WTC11 (cell line): ENCODE data around the gene IQGAP2. TPM values are rescaled to one million over a fixed set of nuclear protein-coding genes. Genes with fewer than 3 reads are reported as not detected.

ENCODE experiments used
- ATAC-seq: fragments of 200-7000 bp; cut with Tn5 transposase; 2 replicates; pipeline ENCODE4 v1.10.0; 2021; ENCODE audit warnings: mild to moderate bottlenecking, moderate library complexity
- CTCF ChIA-PET: fragments of 300-600 bp; sonication (Branson Sonifier 250); formaldehyde crosslinking; loops from one replicate; lab custom pipeline; 2021; ENCODE audit warnings: antibody characterized with exemption; lab: Charles Lee
- POLR2A ChIA-PET: fragments of 350-600 bp; sonication (Branson Sonifier 250); formaldehyde crosslinking; loops from one replicate; lab custom pipeline; 2021; ENCODE audit warnings: antibody characterized with exemption; lab: Charles Lee
- DNase-seq: peaks from one replicate; pipeline ENCODE4 v3.0.0; 2021; ENCODE audit warnings: low spot score
- H3K27ac Mint-ChIP-seq: 2 replicates; pipeline ENCODE4 v1.8.0; 2021; ENCODE audit warnings: mixed read lengths
- H3K27me3 Mint-ChIP-seq: 2 replicates; pipeline ENCODE4 v1.8.0; 2021; ENCODE audit warnings: low read depth, mild to moderate bottlenecking, moderate library complexity, mixed read lengths
- H3K36me3 Mint-ChIP-seq: 2 replicates; pipeline ENCODE4 v1.8.0; 2021; ENCODE audit warnings: mixed read lengths
- H3K4me1 Mint-ChIP-seq: 2 replicates; pipeline ENCODE4 v1.8.0; 2022; ENCODE audit warnings: mixed read lengths
- H3K4me3 Mint-ChIP-seq: 2 replicates; pipeline ENCODE4 v1.8.0; 2021; ENCODE audit warnings: mild to moderate bottlenecking, moderate library complexity, mixed read lengths
- H3K9me3 Mint-ChIP-seq: 2 replicates; pipeline ENCODE4 v1.8.0; 2021; ENCODE audit warnings: mixed read lengths
- ARID4B ChIP-seq: sonication (generic); formaldehyde crosslinking; IDR thresholded peaks from 2 replicates; pipeline ENCODE4 v1.8.0; 2023; ENCODE audit warnings: missing genetic modification reagents, mild to moderate bottlenecking, borderline replicate concordance
- ATF3 ChIP-seq: sonication (generic); formaldehyde crosslinking; conservative IDR thresholded peaks from 2 replicates; pipeline ENCODE4 v1.8.1; 2022; ENCODE audit warnings: mild to moderate bottlenecking, missing genetic modification reagents
- CBFB ChIP-seq: sonication (generic); formaldehyde crosslinking; IDR thresholded peaks from 2 replicates; pipeline ENCODE4 v1.8.1; 2022; ENCODE audit warnings: mild to moderate bottlenecking, low read depth, missing genetic modification reagents
- CREM ChIP-seq: sonication (generic); formaldehyde crosslinking; IDR thresholded peaks from 2 replicates; pipeline ENCODE4 v1.8.1; 2022; ENCODE audit warnings: mild to moderate bottlenecking, missing genetic modification reagents, moderate library complexity
- E2F4 ChIP-seq: sonication (generic); formaldehyde crosslinking; IDR thresholded peaks from 2 replicates; pipeline ENCODE4 v1.8.1; 2022; ENCODE audit warnings: low read depth, mild to moderate bottlenecking, moderate library complexity, missing genetic modification reagents, borderline replicate concordance
- E2F5 ChIP-seq: sonication (generic); formaldehyde crosslinking; IDR thresholded peaks from 2 replicates; pipeline ENCODE4 v1.8.1; 2022; ENCODE audit warnings: mild to moderate bottlenecking, moderate library complexity, missing genetic modification reagents
- ERG ChIP-seq: fragments of 250-450 bp; sonication (Bioruptor Pico); IDR thresholded peaks from 2 replicates; pipeline ENCODE4 v1.8.0; 2021; ENCODE audit warnings: mild to moderate bottlenecking
- ETV6 ChIP-seq: sonication (generic); formaldehyde crosslinking; IDR thresholded peaks from 2 replicates; pipeline ENCODE4 v1.8.1; 2022; ENCODE audit warnings: mild to moderate bottlenecking, missing genetic modification reagents
- IRF1 ChIP-seq: sonication (generic); formaldehyde crosslinking; IDR thresholded peaks from 2 replicates; pipeline ENCODE4 v1.8.0; 2023; ENCODE audit warnings: missing genetic modification reagents
- JAZF1 ChIP-seq: fragments of 250-450 bp; sonication (Bioruptor Pico); IDR thresholded peaks from 2 replicates; pipeline ENCODE4 v1.9.0; 2021; ENCODE audit warnings: moderate library complexity, mild to moderate bottlenecking, inconsistent platforms
- KAT7 ChIP-seq: sonication (generic); formaldehyde crosslinking; IDR thresholded peaks from 2 replicates; pipeline ENCODE4 v1.8.1; 2023; ENCODE audit warnings: missing genetic modification reagents, mild to moderate bottlenecking, borderline replicate concordance
- MAX ChIP-seq: sonication (generic); formaldehyde crosslinking; IDR thresholded peaks from 2 replicates; pipeline ENCODE4 v1.8.0; 2022; ENCODE audit warnings: mild to moderate bottlenecking, missing genetic modification reagents
- MLX ChIP-seq: sonication (generic); formaldehyde crosslinking; IDR thresholded peaks from 2 replicates; pipeline ENCODE4 v1.8.1; 2023; ENCODE audit warnings: mild to moderate bottlenecking, missing genetic modification reagents, moderate library complexity
- MXD4 ChIP-seq: fragments of 250-450 bp; sonication (Bioruptor Pico); IDR thresholded peaks from 2 replicates; pipeline ENCODE4 v1.8.0; 2021; ENCODE audit warnings: mild to moderate bottlenecking, moderate library complexity, borderline replicate concordance
- RORB ChIP-seq: fragments of 250-450 bp; sonication (Bioruptor Pico); IDR thresholded peaks from 2 replicates; pipeline ENCODE4 v1.9.0; 2021; ENCODE audit warnings: mild to moderate bottlenecking
- TEAD1 ChIP-seq: sonication (generic); formaldehyde crosslinking; IDR thresholded peaks from 2 replicates; pipeline ENCODE4 v1.8.0; 2022; ENCODE audit warnings: mild to moderate bottlenecking, missing genetic modification reagents
- ZBTB21 ChIP-seq: sonication (generic); formaldehyde crosslinking; IDR thresholded peaks from 2 replicates; pipeline ENCODE4 v1.8.1; 2023; ENCODE audit warnings: mild to moderate bottlenecking, missing genetic modification reagents, borderline replicate concordance
- ZNF121 ChIP-seq: sonication (generic); formaldehyde crosslinking; IDR thresholded peaks from 2 replicates; pipeline ENCODE4 v1.8.0; 2023; ENCODE audit warnings: missing genetic modification reagents
- ZNF423 ChIP-seq: fragments of 250-450 bp; sonication (Bioruptor Pico); IDR thresholded peaks from 2 replicates; pipeline ENCODE4 v2.1.2; 2022; ENCODE audit warnings: mild to moderate bottlenecking, moderate library complexity
- ZNF512 ChIP-seq: sonication (generic); formaldehyde crosslinking; IDR thresholded peaks from 2 replicates; pipeline ENCODE4 v1.8.1; 2022; ENCODE audit warnings: missing genetic modification reagents, borderline replicate concordance
- total RNA-seq: library from RNA; stranded (reverse); gene quantifications from 3 replicates; pipeline ENCODE4 v1.2.3, GENCODE V29; 2021

The IQGAP2 gene
- total RNA-seq, 1 experiment from 2014 or later = 70.6 TPM

- H3K4me3 Mint-ChIP-seq = no peak overlapping the region
- no peaks in the 10 kb centered on the region for H3K9me3 Mint-ChIP-seq
- H3K4me1 Mint-ChIP-seq = peaks cover 83% of the 10 kb centered on the region
- TF ChIP-seq MAX (CRISPR knock-in tag) = no peak
- no peak for TF ChIP-seq ATF3
- no peak for TF ChIP-seq ZNF423 (CRISPR knock-in tag)
- TF ChIP-seq TEAD1 = no peak
- TF ChIP-seq ERG (CRISPR knock-in tag) = no peak
- no peak for TF ChIP-seq E2F5 (CRISPR knock-in tag)
- TF ChIP-seq ZNF121 = no peak
- TF ChIP-seq MLX (CRISPR knock-in tag) = no peak
- TF ChIP-seq E2F4 (CRISPR knock-in tag) = no peak
- TF ChIP-seq CBFB (CRISPR knock-in tag) = no peak
- TF ChIP-seq ARID4B (CRISPR knock-in tag) = no peak
- TF ChIP-seq ETV6 (CRISPR knock-in tag) = no peak
- TF ChIP-seq CREM (CRISPR knock-in tag) = no peak
- TF ChIP-seq KAT7 (CRISPR knock-in tag) = no peak
- TF ChIP-seq JAZF1 (CRISPR knock-in tag) = no peak
- no peak for TF ChIP-seq RORB
- TF ChIP-seq MXD4 = no peak
- TF ChIP-seq ZBTB21 = no peak
- TF ChIP-seq ZNF512 (CRISPR knock-in tag) = no peak
- no peak for TF ChIP-seq IRF1
- no peaks in the 10 kb centered on the region for H3K36me3 Mint-ChIP-seq
- ChIA-PET CTCF (no interaction called here), POLR2A (no interaction called here)
- ATAC-seq (no peak), DNase-seq (no peak)
- H3K27ac Mint-ChIP-seq = no peak overlapping the region
- no peaks in the 10 kb centered on the region; the same call in 1 of the 2 replicates for H3K27me3 Mint-ChIP-seq
Measured at GRCh38 chr5:76525956-76526355, 122.9 kb downstream of the IQGAP2 start.
